HG03097 (cell line): ENCODE data around the gene CFAP57.
"Not testable (repeated sequence)": the region's sequence is repeated elsewhere in the genome, so short reads cannot be mapped to it uniquely, and the experiment has no call there.

Experiments used
- ATAC-seq: cut with Tn5 transposase; IDR thresholded peaks from one replicate; pipeline ENCODE4 v1.9.1; 2021; ENCODE audit not compliant: unreplicated experiment, low FRiP score

Gene CFAP57

DNA sequence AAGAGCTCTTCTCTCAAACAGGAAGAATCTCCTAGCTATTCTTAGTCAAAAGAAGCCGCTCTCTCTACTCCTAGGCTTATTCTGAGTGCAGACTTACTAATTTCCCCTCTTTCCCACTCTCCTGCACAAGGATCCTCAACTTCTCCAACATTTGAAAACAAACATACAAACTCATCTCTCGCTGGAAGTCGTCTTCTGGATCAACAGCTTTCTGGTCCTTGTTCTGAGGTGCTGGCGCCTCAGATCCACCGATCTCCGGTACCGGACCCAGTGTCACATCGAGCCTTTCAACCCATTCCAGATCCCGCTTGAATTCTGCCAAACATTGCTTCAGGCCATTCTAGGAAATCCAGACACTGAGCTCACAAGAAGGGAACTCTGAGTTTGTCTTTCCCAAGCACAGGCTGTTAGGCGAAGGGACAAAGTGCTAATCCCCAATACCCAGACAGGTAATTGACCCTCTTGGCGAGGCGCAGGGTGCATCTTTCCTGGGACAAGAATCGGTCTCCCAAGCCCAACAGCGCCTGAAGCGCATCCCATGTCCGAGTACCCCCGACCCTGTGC lies 736 bp upstream of the CFAP57 start:
- no peak for ATAC-seq

GRCh38 chr1:43172527-43172972 lies 420 bp downstream of the CFAP57 start:
- peak; percentile 40 for ATAC-seq

DNA sequence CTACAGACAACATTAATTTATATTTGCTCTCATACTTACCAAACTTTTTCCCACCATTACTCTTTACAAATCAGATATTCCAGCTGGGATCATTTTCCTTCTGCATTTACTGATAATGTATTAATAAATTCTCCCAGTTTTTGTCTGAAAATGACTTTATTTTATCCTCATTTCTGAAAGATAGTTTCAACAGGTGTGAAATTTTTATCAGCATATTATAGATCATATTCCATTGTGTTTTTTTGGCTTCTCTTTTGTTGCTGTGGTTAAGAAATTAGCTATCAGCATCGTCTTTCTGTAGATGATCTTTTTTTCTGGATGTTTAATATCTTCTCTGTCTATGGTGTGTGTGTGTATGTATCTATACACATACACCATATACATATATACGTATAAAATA lies 2.7 kb downstream of the CFAP57 start:
- ATAC-seq: no peak

- no peak for ATAC-seq
These were observed 5.6 kb downstream of the CFAP57 start for GRCh38 chr1:43177691-43178090.

DNA sequence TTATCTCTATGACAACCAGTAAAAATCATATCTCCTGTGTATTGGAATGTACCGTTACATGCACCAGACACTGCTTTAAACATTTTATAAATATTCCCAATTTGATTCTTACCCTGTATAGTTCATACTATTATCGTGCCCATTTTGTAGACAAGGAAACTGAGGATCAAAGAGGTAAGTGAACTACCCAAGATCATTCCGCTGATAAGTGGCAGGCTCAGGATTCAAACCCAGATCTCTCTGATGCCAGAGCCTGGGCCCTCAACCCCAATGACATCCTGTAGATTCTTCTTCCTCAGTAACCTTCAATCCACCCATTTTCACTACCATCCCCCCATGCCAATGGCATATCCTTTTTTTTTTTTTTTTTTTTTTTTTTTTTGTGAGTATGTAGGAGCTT lies 12.3 kb downstream of the CFAP57 start:
- ATAC-seq: no peak

GRCh38 chr1:43184995-43185394 lies 12.9 kb downstream of the CFAP57 start:
- no peak for ATAC-seq

- ATAC-seq: no peak
These were observed 16.0 kb downstream of the CFAP57 start for GRCh38 chr1:43188106-43188505.

- no peak for ATAC-seq
These were observed 22.4 kb downstream of the CFAP57 start for GRCh38 chr1:43194509-43194908.

GRCh38 chr1:43197343-43198127 lies 25.4 kb downstream of the CFAP57 start:
- no peak for ATAC-seq

DNA sequence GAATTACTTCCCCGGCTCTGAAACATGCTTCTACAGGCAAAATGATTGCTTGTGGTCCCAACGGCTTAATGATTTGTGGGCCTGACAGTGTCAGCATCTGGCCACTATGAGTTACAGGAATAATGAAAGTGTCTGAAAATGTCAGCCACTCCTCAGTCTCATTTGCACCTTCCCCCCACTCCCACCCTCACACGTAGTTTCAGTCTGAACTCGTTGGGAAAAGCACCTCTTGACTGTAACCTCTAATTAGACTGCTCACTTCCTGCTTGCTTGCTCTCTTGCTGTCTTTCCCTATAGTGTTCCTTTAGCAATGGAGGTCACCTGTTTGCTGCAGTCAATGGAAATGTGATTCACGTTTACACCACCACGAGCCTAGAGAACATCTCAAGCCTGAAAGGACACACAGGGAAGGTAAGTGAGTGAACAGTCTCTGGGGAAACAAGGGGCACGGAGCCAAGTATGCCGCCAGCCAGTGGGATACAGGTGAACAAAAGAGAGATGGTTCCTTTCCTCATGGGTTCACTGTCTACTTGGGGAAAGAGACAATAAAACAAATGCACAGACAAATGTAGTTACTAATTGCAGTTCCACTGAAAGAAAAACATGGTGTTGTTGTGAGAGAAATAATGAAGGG lies 27.1 kb downstream of the CFAP57 start:
- no peak for ATAC-seq

GRCh38 chr1:43203859-43204258 lies 31.7 kb downstream of the CFAP57 start:
- ATAC-seq: no peak

DNA sequence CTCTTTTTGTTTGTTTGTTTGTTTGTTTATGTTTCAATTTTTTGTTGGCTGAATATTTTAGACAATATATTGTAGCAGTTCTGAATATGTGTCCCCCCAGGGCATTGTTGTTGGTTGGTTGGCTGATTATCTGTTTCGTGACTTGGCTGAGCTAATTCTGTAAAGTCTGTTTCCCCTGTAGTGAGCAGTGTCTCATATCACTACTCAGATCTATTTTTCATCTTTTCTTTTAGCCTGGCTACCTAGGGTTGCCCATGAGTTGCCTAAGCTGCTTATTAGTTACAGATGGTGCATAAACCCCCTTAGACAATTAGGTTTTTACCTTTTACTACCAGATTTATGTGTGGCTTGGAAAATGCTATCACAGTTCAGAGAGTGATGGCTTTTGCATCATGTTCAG lies 32.3 kb downstream of the CFAP57 start:
- ATAC-seq: no peak

- ATAC-seq: no peak
These were observed 33.5 kb downstream of the CFAP57 start for GRCh38 chr1:43205671-43206070.

- no peak for ATAC-seq
These were observed 34.6 kb downstream of the CFAP57 start for GRCh38 chr1:43206600-43207228.

GRCh38 chr1:43207229-43207853 lies 35.2 kb downstream of the CFAP57 start:
- no peak for ATAC-seq

- ATAC-seq: not testable (repeated sequence)
These were observed 36.1 kb downstream of the CFAP57 start for GRCh38 chr1:43208277-43208676.

DNA sequence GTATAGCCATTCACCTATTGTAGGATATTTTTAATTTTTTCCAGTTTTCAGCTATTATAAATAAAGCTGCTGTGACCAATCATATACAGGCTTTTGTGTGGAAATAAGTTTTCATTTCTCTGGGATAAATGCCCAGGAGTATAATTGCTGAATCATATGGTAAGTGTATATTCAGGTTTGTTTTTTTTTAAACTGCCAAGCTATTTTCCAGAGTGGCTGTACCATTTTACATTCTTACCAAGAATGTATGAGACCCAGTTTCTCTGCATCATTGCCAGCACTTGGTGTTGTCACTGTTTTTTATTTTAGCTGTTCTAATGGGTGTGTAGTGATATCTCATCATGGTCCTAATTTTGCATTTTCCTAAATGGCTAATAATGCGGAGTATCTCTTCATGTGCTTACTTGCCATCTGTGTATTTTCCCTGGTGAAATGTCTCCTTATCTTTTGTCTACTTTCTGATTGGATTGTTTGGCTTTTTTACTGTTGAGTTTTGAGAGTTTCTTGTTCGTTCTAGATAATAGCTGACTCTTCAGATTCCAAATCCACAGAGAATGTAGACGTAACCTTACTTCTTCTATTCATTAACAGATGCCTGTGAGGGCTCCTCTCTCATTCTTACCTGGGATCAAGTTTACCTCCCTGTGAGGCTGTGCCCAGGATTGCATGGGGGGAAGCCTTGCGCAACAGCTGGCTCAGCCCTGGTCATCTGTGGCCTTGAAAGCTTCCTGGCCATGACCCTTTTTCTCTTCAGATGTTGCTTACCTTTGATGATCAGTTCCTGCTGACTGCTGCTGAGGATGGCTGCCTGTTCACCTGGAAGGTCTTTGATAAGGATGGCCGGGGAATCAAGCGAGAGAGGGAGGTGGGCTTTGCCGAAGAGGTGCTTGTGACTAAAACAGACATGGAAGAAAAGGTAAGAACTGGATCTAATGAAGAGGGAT lies 42.6 kb downstream of the CFAP57 start:
- ATAC-seq: no peak

DNA sequence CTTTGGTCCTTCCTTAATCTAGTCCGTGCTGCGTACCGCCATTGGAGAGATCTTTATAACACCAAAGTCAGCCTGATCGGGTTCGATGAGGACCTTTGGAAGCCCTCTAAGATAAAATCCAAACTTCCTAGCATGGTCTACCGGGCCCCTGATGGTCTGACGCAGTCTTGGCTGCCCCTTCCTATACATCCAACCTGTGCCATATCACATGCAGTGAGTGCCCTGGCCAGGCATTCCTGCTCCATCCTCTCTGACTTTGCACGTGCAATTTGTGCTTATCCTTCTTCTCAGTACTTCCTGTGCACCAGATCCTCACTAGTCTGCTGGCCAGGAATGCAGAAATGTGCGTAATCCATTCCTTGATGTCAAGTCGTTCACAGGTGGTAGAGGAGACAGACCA lies 45.6 kb downstream of the CFAP57 start:
- no peak for ATAC-seq

- ATAC-seq: peak; percentile 55
These were observed 49.0 kb downstream of the CFAP57 start for GRCh38 chr1:43220905-43221778.
